PC-9 (cell line): ENCODE measurements around the gene P2RX6.

Experiments used
- EZH2 ChIP-seq: fragments of 200-600 bp; sonication (generic); IDR thresholded peaks from 2 replicates; pipeline ENCODE4 v1.8.0; 2017; ENCODE audit warnings: antibody characterized with exemption, low read depth
- TF ChIP-seq, protein P1 (sequence below): fragments of 200-600 bp; sonication (generic); conservative IDR thresholded peaks from 2 replicates; pipeline ENCODE4 v1.6.1; 2017; ENCODE audit warnings: mixed run types, antibody characterized with exemption, mild to moderate bottlenecking, moderate library complexity

DNA sequence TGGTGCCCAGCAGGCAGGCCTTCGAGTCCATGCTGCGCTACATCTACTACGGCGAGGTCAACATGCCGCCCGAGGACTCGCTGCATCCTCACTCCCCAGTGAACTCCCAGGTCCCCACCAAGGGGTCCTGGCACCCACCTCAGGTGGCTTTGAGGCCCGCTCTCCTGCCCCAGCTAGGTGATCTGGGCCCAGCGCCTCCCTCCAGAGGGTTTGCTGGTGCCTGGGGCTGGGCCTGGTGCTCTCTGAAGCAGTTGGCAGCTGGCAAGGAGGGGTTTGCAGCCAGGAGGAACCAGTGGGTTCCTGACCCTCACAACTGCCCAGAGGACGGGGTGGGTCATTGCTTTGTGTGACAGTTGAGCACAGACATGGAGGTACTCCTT lies 18.9 kb upstream of the P2RX6 start:
- TF ChIP-seq, protein P1, sequence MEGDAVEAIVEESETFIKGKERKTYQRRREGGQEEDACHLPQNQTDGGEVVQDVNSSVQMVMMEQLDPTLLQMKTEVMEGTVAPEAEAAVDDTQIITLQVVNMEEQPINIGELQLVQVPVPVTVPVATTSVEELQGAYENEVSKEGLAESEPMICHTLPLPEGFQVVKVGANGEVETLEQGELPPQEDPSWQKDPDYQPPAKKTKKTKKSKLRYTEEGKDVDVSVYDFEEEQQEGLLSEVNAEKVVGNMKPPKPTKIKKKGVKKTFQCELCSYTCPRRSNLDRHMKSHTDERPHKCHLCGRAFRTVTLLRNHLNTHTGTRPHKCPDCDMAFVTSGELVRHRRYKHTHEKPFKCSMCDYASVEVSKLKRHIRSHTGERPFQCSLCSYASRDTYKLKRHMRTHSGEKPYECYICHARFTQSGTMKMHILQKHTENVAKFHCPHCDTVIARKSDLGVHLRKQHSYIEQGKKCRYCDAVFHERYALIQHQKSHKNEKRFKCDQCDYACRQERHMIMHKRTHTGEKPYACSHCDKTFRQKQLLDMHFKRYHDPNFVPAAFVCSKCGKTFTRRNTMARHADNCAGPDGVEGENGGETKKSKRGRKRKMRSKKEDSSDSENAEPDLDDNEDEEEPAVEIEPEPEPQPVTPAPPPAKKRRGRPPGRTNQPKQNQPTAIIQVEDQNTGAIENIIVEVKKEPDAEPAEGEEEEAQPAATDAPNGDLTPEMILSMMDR = no peak
- TF ChIP-seq EZH2 = no peak
